Left cardiac atrium (tissue), 4 donors: ENCODE measurements around the gene GARRE1. TPM values are rescaled to one million over a fixed set of nuclear protein-coding genes. Genes with fewer than 3 reads are reported as not detected.
"Not testable (repeated sequence)": the region's sequence is repeated elsewhere in the genome, so short reads cannot be mapped to it uniquely, and the experiment has no call there.

ENCODE experiments used
- ATAC-seq, 2 donors: fragments of 200-7000 bp; cut with Tn5 transposase; one replicate each; pipeline ENCODE4 v1.9.1; 2020; ENCODE audit warnings: mild to moderate bottlenecking in 2 of 2, moderate library complexity in 2 of 2
- DNase-seq: peaks from one replicate; pipeline ENCODE4 v3.0.0-alpha.2; 2020
- intact Hi-C, 2 donors: fragments of 100-400 bp; cut with DNase I; formaldehyde crosslinking; loops; one replicate each; pipeline versions ENCODE4 v1.14.1 to v1.15.1; 2022 to 2023
- long read RNA-seq: library from polyadenylated mRNA; unstranded; transcript quantifications from one replicate; pipeline ENCODE4 v2.0.0, GENCODE V29; 2021
- total RNA-seq, 2 donors: library from RNA; stranded (reverse); fragmentation: NEBNext Ultra II Directional; extraction: Animal tissue kit (Norgen Biotek cat#: 25700); gene quantifications; one replicate each; pipeline ENCODE4 v1.2.1, GENCODE V29; 2021
- donor health status: DM: no; HTN: yes; CAD: no.
- donor health status: DM: no; HTN: yes; CAD: no; lungs with severe emphysema.
- donor health status: DM: yes; HTN: yes; CAD: no.
- donor health status: Dilated cardiomyopathy.

GARRE1 gene, protein sequence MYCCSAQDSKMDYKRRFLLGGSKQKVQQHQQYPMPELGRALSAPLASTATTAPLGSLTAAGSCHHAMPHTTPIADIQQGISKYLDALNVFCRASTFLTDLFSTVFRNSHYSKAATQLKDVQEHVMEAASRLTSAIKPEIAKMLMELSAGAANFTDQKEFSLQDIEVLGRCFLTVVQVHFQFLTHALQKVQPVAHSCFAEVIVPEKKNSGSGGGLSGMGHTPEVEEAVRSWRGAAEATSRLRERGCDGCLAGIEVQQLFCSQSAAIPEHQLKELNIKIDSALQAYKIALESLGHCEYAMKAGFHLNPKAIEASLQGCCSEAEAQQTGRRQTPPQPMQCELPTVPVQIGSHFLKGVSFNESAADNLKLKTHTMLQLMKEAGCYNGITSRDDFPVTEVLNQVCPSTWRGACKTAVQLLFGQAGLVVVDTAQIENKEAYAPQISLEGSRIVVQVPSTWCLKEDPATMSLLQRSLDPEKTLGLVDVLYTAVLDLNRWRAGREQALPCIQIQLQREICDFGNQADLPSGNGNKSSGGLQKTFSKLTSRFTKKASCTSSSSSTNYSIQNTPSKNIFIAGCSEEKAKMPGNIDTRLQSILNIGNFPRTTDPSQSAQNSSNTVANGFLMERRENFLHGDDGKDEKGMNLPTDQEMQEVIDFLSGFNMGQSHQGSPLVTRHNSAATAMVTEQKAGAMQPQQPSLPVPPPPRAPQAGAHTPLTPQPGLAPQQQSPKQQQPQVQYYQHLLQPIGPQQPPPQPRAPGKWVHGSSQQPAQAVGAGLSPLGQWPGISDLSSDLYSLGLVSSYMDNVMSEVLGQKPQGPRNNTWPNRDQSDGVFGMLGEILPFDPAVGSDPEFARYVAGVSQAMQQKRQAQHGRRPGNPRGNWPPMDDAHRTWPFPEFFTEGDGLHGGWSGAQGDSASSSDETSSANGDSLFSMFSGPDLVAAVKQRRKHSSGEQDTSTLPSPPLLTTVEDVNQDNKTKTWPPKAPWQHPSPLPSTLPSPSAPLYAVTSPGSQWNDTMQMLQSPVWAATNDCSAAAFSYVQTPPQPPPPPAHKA (N-terminal part only)
- total RNA-seq: 10 to 100 TPM; 20.9 to 30.5 TPM
- long read RNA-seq, partial matches to known transcripts: 4 of 11 reads
- long read RNA-seq, other reads (novel, unspliced or antisense): 7 of 11 reads

DNA sequence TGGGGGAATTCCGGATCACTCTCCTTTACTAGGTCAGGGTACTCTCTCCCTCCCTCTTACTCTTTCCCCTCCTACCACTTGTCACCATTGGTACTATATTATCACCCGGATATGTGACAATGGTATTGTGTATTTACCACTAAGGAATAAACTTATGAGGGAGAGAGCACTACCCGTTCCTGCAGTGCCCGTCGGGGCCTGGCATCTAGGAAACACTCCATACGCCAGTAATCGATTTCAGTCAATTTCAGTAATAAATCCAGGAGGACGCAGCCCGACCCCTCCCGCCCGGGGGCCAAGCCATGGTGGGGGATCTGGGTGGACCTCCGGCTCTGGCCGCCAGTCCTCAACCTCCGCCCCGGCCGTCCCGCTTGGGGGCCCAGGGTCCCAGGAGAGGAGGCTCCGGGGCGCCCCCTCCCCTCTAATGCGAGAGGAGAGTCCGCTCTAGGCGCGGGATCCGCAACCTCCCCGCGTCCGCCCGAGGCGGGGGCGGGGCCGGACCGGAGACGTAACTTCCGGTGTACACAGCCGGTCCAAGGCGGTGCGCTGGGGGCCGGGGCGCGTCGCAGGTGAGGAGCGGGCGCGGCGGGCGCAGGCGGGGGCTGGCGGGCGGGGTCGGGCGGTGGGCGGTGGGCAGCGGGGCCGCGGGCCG lies at the start of gene GARRE1:
TSS of gene GARRE1 (plus strand) at position 509 of the 652 bp plus-strand sequence. CDS start 45,920 bp downstream, outside the sequence.
- DNase-seq (peak; percentile 90), ATAC-seq (peak; percentile 92 to 93)
- intact Hi-C loops: no loop called here

DNA sequence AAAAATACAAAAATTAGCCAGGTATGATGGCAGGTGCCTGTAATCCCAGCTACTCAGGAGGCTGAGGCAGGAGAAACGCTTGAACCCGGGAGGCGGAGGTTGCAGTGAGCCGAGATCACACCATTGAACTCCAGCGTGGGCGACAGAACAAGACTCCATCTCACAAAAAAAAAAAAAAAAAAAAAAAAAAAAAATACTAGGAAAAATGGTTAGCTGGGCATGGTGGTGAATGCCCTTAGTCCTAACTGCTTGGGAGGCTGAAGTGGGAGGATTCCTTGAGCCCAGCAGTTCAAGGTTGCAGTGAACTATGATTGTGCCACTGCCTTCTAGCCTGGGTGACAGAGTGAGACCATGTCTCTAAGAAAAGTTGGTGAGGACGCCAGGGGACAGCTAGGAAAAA lies 49.0 kb upstream of the GARRE1 start:
- DNase-seq, intact Hi-C loops, ATAC-seq: not testable (repeated sequence)

GRCh38 chr19:34208291-34208884 lies 46.0 kb upstream of the GARRE1 start:
- ATAC-seq (no peak), DNase-seq (no peak)
- intact Hi-C loops: no loop called here

DNA sequence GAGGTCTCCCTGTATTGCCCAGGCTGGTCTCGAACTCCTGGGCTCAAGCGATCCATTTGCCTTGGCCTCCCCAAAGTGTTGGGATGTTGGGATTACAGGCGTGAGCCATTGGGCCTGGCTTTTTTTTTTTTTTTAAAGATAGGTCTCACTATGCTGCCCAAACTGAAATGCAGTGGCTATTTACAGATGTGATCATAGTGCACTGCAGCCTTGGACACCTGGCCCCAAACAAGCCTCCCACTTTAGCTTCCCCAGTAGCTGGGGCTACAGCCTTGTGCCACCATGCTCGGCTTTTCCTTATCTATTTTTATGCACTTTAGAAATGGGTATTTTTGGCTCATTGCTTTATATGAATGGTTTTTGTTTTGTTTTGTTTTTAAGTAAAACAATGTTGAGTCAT lies 44.6 kb upstream of the GARRE1 start:
- no peak for ATAC-seq
- no peak for DNase-seq
- intact Hi-C loops: no loop called here

DNA sequence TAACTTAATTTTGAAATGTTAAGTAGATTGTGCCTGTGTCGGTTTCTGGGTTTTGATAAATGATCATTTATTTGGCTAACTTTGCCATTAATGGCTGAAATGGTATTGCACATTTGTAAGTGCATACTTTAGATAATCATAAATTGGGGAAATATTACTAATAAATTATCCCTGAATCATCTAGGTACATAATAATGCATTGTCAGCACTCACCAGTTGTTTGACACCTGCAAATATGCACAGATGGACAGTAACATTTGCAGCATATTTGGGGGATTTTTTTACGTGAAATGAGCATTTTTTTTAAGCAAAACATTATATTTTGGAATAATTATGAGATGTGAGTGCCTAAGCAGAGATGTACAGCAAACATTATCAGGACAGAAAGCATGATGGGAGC lies 41.1 kb upstream of the GARRE1 start:
- no peak for DNase-seq
- no peak for ATAC-seq
- intact Hi-C loops: no loop called here

DNA sequence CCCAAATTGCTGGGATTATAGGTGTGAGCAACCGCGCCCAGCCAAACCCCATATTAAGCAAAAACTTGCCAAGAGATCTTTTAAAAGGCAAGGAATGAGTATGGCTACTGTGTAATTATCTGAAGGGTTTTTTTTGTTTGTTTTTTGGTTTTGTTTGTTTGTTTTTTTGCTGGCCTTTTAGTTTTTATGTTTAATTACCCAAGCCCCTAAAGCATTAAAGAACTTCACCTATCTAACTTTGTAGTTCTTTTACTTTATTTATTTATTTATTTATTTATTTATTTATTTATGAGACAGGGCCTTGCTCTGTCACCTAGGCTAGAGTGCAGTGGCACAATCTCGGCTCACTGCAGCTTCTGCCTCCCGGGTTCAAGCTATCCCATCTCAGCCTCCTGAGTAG lies 40.3 kb upstream of the GARRE1 start:
- DNase-seq (no peak), ATAC-seq (no peak)
- intact Hi-C loops: no loop called here

DNA sequence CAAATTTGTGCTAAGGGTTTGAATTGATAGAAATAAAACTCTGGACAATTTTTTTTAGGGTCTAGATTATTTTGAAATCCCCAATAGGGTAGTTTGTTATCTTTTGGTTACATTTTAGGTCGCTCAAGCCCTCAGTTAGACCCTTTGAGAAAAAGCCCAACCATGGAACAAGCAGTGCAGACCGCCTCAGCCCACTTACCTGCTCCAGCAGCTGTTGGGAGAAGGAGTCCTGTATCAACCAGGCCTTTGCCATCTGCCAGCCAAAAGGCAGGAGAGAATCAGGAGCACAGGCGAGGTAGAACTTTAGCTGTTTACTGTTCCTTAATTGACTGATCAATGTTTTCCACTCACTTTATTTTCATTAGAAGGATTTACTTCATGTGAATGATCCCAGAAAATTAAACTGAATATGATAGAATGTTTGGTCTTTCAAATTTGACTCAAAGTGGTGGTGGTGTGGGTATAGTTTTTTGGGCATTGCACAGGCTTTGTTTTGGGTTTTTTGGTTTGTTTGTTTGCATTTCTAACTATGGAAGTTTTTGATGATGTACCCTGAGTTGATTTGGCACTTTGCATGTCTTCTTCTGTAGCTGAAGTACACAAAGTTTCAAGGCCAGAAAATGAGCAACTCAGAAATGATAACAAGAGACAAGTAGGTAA lies 39.2 kb upstream of the GARRE1 start:
- intact Hi-C loops: no loop called here
- ATAC-seq: no peak
- DNase-seq: no peak

GRCh38 chr19:34215666-34216038 lies 38.7 kb upstream of the GARRE1 start:
- DNase-seq: no peak
- intact Hi-C loops: no loop called here
- no peak for ATAC-seq

- intact Hi-C loops, ATAC-seq, DNase-seq: not testable (repeated sequence)
Measured at GRCh38 chr19:34216745-34217219, 37.6 kb upstream of the GARRE1 start.

DNA sequence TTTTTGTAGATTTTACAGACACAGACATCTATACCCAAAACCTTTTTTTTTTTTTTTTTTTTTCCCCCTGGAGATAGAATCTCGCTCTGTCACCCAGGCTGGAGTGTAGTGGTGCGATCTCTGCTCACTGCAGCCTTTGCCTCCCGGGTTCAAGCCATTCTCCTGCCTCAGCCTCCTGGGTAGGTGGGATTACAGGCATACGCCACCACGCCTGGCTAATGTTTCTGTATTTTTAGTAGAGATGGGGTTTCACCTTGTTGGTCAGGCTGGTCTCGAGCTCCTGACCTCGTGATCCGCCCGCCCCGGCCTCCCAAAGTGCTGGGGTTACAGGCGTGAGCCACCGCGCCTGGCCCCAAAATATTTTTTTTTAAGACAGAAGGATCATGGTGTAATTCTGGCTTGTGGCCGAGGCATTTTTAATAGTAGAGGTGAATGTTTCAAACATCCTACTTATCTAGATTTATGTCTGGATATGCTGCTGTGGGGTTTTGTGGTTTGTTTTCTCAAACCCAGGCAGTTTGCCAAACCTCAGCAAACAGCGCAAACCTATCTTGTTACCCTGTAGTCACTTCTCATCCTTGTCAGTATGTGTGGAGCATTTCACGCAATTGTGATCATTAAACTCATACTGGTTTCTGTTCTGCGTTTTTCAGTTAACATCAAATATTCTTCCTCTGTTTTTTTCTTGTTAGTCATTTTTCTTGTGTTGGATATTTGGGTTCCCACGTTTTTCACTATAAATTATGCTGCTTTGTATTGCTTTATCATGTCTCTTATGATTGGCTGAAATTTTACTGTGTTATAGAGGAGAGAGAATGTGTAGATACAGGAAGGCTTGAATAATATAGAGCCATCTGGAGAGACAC lies 36.2 kb upstream of the GARRE1 start:
- intact Hi-C loops: no loop called here
- ATAC-seq (no peak), DNase-seq (no peak)

DNA sequence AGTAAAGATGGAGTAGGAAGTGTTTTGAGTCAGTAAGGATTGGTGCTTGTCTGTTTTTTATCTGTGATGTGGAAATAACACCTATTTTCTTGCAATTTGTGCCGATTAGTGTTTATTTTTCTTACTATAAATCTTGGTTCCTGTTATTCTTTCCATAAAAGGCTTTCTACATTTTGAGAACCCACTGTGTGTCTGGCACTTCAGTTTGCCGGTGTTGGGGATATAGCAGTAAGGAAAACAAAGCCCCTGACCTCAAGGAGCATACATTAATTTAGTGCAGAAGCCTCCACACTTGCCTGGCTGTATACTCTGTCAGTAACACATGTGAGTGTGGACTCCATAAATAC lies 35.6 kb upstream of the GARRE1 start:
- no peak for DNase-seq
- intact Hi-C loops: no loop called here

GRCh38 chr19:34220472-34221063 lies 33.8 kb upstream of the GARRE1 start:
- DNase-seq (peak; percentile 58), ATAC-seq (peak in 1 of 2 donors; percentile 52)
- intact Hi-C loops: no loop called here

More for the DNA sequence above, 35.6 kb upstream of the GARRE1 start:
- no peak for ATAC-seq

GRCh38 chr19:34222386-34222785 lies 32.0 kb upstream of the GARRE1 start:
- intact Hi-C loops: no loop called here
- DNase-seq: no peak
- ATAC-seq: no peak

- DNase-seq (no peak), ATAC-seq (no peak)
- intact Hi-C loops: no loop called here
Measured at GRCh38 chr19:34224996-34225658, 29.2 kb upstream of the GARRE1 start.

DNA sequence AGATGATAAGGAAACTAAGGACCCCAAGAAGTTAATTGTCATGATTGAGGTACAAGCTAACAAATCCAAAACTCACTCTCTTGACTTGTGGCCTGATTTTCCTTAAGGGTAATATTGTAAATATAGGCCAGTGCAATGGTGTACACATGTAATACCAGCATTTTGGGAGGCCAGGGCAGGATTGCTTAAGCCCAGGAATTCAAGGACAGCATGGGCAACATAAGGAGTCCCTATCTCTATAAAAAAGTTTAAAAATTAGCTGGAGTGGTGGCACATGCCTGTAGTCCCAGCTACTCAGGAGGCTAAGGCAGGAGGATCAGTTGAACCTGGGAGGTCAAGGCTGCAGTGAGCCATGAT lies 28.7 kb upstream of the GARRE1 start:
- no peak for DNase-seq
- no peak for ATAC-seq
- intact Hi-C loops: no loop called here

DNA sequence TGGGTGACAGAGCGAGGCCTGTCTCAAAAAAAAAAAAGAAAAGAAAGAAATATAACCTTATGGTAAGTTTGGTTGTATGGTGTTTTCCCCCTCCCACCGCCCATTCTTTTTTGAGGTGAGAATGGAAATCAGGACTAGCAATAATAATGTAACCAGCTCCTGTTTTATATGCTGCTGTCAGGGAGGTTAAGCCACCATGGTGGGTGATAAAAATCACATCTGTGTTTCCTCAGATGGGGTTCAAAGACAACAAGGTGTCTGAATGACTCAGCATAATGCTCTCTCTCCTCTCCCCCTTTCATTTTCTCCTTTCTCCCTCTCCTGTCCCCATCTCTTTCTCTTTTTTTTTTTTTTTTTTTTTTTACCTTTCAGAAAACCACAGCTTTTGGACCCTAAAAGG lies 28.3 kb upstream of the GARRE1 start:
- intact Hi-C loops: no loop called here
- DNase-seq (no peak), ATAC-seq (no peak)

GRCh38 chr19:34228347-34228746 lies 26.0 kb upstream of the GARRE1 start:
- intact Hi-C loops: no loop called here
- ATAC-seq (no peak), DNase-seq (no peak)
